VCaP (cell line): Measurements from ENCODE around the gene DECR2.

Source experiments
- H3K27ac ChIP-seq: fragments of 450-650 bp; 2 replicates; pipeline ENCODE4 v1.5.1; 2017
- TF ChIP-seq, protein P1 (sequence below): fragments of 450-650 bp; conservative IDR thresholded peaks from 2 replicates; pipeline ENCODE4 v1.5.1; 2017; ENCODE audit warnings: mild to moderate bottlenecking, moderate library complexity

DECR2 gene

DNA sequence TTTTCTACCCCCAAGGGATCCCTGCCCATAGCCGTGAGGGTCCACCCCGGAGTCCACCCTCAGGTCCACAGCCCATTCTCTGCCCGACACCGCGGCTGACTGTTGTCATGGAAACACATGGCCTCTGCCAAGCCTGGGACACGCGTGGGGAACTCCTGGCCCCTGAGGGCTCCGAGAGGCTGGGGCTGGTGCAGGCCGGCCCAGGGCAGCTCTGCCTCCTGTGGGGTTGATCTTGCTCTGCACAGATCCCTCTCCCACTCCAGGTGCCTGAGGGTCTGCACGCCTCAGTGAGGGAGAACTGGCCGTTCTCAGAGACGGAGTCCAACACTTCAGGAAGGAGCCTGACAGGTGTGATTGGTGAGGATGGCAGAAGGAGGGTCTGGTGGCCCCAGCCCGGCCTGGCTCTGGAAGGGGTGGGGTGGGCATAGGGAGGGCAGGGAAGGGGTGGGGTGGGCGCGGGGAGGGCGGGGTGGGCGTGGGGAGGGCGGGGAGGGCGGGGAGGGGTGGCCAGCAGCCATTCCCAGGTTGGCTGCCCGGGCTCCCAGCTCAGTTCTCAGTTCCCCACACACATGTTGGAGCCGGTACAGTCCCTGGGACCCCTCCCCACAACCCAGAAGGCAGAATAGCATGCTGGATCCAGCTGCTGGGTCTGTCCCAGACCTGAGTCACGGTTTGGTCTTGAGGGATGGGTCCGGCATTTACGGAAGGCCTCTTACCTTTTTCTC, 37.8 kb upstream of the DECR2 start:
- H3K27ac ChIP-seq = no peak overlapping the region
- TF ChIP-seq, protein P1, sequence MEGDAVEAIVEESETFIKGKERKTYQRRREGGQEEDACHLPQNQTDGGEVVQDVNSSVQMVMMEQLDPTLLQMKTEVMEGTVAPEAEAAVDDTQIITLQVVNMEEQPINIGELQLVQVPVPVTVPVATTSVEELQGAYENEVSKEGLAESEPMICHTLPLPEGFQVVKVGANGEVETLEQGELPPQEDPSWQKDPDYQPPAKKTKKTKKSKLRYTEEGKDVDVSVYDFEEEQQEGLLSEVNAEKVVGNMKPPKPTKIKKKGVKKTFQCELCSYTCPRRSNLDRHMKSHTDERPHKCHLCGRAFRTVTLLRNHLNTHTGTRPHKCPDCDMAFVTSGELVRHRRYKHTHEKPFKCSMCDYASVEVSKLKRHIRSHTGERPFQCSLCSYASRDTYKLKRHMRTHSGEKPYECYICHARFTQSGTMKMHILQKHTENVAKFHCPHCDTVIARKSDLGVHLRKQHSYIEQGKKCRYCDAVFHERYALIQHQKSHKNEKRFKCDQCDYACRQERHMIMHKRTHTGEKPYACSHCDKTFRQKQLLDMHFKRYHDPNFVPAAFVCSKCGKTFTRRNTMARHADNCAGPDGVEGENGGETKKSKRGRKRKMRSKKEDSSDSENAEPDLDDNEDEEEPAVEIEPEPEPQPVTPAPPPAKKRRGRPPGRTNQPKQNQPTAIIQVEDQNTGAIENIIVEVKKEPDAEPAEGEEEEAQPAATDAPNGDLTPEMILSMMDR = no peak

DNA sequence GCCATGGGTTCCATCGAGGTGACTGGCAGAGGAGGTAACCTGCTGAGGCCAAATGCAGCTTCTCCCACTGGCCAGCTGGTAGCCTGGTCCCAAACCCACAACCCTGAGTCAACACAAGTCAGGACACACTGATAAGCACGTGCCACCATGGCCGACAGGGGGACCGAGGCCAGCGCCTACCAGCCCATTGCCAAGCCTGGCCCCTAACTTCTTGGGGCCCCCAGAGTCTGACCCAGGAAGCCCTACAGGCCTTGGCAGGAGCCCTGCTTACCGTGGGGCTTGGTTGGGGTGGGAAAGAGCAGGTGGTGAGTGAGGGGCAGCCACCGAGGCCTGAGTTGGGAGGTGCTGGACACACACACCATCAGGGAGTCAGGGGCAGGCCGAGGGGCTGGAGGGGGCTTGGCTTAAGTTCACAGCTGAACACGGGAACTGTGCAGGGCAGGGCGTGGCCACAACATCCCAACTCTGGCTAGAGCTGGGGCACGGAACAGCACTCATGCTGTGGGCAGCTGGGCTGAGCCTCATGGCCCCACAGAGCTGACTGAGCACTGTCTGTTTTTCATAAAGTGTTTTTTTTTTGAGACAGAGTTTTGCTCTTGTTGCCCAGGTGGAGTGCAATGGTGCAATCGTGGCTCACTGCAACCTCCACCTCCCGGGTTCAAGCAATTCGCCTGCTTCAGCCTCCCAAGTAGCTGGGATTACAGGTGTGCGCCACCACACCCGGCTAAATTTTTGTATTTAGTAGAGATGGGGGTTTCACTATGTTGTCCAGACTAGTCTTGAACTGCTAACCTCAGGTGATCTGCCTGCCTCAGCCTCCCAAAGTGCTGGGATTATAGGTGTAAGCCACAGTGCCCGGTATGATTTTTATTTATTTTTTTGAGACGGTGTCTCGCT, 36.8 kb upstream of the DECR2 start:
- H3K27ac ChIP-seq = no peak overlapping the region
- TF ChIP-seq, protein P1 = no peak

DNA sequence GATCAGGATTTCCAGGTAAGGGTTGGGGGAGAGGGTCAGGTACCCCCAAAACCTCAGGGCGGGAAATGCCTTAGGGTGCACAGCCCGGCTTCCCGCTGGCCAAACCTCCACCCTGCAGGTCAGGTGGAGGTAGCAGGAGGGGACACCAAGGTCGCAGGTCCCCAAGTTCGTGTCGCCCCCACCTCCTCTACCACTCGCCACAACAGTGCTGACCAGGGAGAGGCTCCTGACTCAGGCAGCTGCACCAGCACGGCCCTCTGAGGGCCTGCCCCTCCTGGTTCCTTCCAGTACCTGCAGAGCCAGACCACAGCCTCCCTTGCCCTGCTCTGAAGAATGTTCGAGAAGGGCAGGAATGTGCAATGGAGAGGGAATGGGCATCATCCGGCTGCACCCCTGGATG, 35.2 kb upstream of the DECR2 start:
- H3K27ac ChIP-seq = no peak overlapping the region
- TF ChIP-seq, protein P1 = no peak

DNA sequence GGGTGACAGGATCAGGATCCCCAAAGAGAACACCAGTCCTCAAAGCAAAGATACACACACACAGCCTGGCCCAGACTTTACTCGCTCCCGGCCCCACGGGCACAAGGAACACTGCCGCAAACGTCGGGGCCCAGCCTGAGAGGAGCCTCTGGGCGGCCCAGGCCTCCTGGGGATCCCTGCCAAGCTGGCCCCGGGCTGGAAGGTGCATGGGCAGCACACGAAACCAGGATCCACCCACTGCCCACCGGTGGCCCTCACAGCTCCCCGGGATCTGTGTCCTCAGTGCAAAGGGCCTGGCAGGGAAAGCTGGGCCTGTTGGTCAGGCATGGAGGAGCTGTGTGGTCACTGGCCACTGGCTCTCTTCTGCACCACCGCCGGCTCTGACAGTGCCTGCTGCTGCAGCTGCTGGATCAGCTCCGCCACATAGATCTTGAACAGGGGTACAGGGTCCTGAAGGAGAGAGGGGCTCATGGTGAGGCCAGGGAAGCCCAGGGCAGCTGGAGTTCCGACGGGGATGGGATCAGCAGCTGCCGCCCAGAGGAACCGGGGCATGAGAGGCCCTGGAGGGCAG, 34.3 kb upstream of the DECR2 start:
- H3K27ac ChIP-seq = no peak overlapping the region
- TF ChIP-seq, protein P1 = no peak

DNA sequence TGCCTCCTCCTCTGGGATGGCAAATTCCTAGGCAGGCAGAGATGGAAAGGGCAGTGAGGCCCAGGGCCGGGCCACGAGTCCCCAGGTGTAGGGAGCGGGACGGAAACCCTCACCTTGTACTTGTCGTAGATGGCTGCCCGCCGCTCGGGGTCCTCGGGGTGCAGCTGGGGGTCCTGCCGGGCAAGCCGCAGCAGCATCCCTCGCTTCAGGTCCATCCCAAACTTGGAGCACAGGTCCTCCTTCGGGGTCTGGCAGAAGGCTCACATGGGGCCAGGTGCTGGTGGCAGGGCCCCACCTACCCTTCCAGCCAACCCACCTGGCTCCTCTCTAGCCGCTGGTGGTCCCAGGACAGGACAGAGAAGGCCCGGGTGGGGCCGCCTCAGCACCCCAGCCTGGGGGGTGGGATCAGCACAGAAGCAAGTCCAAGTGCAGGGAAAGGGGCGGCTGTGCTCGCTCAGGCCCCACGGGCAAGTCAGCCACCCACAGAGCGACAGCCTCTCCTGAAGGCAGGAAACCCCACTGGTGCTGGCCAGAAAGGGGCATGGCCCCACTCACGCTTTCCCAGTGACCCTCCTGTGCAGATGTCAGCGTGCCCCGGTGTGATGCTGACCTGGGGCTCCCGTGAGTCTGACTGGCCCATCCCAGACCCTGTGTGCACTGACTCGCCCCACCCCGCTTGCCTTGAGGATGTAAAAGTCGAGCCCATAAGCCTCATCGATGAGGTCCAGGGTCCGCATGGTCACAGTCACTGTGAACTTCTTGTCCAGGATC, 33.1 kb upstream of the DECR2 start:
- TF ChIP-seq, protein P1 = no peak

DNA sequence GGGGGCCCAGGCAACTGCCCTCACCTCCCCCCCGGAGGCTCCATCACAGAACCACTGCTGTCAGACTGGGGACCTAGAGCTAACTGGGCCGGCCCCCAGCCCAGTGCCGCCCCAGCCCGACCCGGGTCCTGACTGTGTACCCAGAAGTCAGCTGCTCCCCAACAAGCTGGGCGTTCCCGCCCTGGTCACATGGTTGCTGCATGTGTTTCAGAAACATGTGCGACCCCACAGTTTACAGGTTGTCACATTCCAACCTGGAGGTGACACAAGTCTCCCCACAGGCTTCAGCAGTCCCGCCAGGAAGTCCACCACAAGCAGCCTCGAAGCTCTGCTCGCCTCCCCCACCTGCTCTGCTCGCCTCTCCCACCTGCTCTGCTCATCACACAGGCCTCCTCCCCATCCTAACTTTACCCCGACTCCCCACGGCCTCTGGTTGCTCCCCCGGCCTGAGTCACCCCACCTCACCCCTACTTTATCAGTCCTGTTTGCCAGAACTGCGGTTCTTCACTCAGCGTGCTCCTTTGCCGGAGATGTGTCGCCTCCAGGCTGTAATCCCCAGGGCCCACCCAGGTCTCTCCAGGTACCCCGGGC, 32.3 kb upstream of the DECR2 start:
- no peak overlapping the region for H3K27ac ChIP-seq
- TF ChIP-seq, protein P1 = no peak

More for the DNA sequence above, 33.1 kb upstream of the DECR2 start:
- no peak overlapping the region for H3K27ac ChIP-seq
